HG03039 (cell line): ENCODE data around the gene FAM20C.
A peak's percentile ranks its signal among the peaks of the same experiment; 100 is the strongest.

Source experiments
- ATAC-seq: cut with Tn5 transposase; IDR thresholded peaks from one replicate; pipeline ENCODE4 v1.9.1; 2021; ENCODE audit warnings: mild to moderate bottlenecking, moderate library complexity; ENCODE audit not compliant: unreplicated experiment

Gene FAM20C

GRCh38 chr7:191981-192649, at the start of gene FAM20C:
TSS of gene FAM20C (plus strand) at chr7:192571. CDS start at chr7:193200, 629 bp downstream.
- no peak for ATAC-seq

- ATAC-seq = no peak
These were observed 49.1 kb upstream of the FAM20C start for GRCh38 chr7:143145-143751.

GRCh38 chr7:143811-144453, 48.4 kb upstream of the FAM20C start:
- ATAC-seq = no peak

DNA sequence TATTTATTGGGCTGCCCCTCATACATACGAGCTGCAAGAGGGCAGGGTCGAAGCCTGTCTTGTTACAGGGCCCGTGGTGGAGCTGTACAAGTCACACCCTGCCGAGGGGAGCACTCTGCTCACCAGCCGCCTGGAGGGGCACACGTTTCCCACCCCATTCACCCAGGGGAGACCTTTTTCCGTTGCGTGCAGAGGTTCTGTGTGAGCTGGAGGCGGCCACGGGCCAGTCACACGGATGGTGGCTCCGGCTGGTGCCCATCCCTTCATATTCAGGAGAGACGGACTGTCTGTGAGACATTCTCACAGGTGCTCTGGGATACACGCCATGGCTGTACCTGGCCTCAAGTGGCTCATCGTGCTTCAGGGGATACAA, 47.9 kb upstream of the FAM20C start:
- no peak for ATAC-seq

GRCh38 chr7:145863-146262, 46.5 kb upstream of the FAM20C start:
- ATAC-seq = no peak

DNA sequence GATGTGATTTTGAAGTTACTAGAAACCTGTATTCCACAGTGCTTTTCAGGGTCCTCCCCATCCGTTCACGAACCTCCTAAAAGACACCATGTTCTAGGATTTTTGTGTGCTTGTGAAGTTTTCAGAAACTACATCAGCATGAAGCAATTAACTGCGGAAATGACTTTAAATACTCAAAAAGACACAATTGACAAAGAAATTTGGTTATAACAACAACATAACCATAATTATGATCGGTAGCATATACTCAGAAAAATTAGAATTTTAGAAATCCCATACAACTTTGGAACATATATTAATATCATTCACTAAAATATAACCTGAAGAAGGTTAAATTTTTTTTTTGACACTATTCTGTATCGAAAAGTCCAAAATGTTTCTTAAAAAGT, 43.8 kb upstream of the FAM20C start:
- no peak for ATAC-seq

DNA sequence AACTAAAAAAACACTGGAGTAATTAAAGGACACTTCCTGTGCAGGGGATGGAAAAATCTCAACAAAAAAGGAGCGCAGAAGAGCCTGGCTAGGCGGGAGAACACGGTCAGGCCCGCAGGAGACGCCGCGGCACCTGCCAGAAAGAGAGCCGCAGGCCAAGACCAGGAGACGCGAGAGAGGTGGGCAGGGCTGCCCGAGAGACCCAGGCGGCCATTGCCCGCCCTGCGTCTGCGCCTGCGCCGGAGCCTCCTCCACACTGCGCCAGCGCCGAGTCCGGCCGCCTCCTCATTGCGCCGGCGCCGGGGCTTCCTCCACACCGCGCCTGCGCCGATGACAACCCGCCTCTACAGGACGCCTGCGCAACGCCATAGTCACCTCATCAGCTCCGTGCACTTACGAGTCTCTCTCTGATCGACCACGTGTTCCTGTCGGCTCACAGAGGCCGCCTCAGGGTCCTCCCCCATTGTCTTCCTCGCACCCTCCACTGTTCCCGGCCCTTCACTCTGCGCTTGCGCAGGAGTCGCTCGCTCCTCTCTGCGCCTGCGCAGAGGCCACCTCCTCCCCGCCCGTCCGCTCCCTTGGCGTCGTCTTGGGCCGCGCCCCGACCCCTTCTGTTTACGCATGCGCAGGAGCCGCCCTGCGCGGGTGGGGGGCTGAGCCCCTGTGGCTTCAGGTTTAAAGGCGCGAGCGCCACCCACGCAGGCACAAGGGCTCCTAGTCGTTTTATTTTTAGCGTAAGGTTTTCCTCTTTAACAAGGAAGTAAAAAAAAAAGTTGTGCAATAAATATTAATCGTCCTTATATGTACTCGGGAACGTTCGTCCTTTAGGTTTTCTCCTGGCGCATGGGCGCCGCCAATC, 43.2 kb upstream of the FAM20C start:
- ATAC-seq = peak; percentile 95

- peak; percentile 10 for ATAC-seq
These were observed 42.4 kb upstream of the FAM20C start for GRCh38 chr7:149791-150636.

DNA sequence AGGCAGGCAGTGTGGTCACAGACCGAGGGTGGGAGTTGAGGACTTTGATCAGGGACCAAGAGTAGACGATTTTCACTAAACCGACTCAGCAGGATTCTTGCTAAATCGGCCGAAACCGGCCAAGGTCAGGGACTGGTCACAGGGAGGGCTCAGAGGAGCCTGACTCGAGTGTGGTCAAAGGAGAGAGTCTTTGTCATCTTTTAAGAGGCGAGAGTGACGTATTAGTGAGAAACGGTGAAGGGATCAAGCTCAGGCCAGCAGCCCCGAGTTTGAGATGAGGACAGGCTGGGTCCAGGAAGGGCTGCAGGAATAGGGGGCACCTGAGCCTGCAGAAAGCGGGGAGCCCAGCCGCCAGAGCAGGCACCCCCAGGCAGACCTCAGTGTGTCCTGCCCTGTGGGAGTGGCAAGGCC, 41.6 kb upstream of the FAM20C start:
- ATAC-seq = no peak

- ATAC-seq = no peak
These were observed 40.9 kb upstream of the FAM20C start for GRCh38 chr7:151346-152050.

DNA sequence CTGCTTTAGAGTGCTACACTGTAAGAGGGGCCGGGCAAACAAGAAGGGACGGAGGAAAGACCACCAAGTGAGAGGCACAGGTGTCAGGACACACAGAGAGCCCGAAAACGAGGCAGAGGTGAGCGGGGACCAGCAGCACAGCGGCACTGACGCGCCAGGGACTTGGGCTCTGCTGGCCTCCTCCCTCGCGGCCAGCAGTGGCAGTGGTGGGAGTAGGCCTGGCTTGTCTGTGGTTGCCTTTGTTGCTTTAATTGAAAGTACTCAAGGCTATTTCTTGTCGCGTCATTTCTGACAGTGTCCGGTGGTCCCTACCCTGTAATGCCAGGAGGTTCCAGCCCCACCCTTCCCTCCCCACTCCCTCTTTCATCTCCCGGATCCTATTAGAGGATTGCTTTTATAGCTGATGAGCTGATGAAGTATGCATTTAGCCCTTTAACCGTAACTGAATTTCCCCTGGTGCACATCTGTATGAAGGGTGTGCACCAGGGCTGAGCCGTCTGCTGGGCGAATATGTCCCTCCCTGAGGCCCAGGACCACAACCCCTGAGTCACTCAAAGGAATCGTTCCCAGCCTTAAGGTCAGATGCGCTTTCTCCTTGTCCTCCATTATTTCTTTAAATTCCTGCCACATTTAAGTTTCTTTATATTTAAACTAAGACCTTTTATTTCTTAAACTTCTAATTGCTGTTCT, 39.5 kb upstream of the FAM20C start:
- no peak for ATAC-seq

DNA sequence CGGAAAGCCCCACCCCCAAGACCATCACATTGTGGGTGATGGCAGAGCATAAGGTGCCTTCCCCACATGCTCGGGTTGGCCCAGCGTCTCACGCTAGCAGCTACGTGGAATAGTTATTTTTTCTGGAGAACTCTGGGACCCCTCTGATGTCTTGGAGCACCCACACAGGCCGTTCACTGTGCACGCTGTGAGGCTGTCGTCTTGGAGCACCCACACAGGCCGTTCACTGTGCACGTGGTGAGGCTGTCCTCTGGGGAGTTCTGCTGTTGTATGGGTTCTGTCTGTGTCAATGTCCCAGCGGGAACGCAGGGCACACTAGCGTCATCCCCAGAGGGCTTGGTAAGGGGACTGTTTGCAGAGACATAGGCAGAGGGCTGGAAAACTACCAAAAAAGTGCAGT, 38.8 kb upstream of the FAM20C start:
- no peak for ATAC-seq

GRCh38 chr7:154096-154799, 38.1 kb upstream of the FAM20C start:
- no peak for ATAC-seq

- no peak for ATAC-seq
These were observed 36.9 kb upstream of the FAM20C start for GRCh38 chr7:155469-155900.

DNA sequence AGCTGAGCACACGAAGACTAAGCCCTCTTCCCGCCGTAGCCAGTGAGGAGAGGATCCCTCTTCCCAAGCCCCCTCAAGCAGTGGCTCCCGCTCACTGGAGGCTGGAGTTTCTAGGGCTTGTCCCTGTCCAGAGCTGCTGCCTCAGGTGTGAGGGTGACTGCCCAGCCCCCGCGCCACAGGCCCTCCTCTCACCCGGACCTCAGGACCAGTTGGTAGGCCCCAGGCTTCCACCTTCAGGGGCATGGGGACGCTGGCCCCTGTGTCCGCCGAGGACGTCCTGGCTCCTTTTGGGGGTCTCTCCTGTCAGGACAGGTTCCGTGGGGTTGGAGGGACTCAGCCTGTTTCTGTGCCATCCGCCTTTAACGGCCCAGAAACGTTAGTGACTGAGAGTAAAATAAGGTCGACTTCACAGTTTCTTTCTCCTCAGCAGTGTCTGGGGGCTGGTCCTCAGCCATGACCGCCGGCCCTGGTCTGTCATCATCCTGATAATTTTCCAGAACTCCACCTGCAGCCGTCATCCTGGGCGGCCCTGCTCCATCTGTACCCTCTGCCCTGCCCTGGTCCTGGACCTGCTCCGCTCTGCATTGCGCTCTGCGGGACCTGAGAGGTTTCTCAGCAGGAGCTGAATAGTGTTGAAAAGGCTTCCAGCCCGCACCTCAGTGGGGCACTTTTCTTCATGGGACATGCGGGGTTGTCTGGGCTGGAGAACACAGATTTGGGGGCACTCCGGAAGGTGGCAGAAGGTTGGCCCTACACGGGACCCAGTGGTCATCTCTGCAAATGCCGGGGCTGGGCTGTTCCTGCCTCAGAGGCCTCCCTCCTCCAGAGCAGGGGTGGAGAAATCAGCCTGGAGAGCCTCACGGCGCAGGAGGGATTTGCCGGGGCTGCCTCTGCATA, 36.0 kb upstream of the FAM20C start:
- no peak for ATAC-seq

GRCh38 chr7:157008-157310, 35.4 kb upstream of the FAM20C start:
- no peak for ATAC-seq

DNA sequence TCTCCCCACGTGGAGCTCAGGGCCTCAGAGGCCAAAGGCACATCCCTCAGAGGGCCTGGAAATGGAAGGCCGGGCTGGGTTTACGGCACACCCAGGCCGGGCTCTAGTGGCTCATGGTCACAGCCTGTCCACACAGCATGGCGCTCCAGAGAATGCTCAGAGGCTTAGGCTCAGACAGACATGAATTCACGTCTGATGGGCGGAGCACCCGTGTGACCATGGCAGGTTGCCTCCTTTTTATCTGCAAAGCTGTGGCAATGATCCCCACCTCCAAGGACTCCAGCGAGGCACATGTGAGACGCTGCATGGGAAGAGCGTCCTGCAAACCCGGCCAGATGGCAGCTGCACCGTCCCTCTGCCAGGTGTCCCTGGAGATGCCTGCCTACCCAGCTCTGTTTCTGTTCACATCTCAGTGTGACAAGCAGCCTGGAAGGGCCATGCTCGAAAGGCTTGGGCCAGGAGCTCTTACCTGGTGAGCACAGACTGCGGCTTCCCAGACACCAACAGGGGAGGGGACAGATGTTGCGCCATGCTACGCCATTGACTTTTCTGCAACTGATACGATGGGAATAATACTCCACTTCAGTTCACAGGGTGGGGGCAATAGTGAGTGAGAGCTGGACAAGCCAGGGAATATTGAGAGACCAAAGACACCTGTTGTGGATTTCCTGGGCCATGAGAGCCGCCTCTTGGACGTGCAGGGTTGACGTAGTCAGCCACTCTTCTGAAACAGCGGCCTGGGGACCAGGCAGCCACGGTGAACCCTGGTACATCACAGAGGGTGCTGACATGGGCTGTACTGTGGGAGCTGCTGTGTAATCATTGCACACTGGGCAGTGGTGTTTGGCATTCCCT, 34.4 kb upstream of the FAM20C start:
- no peak for ATAC-seq
